Cardiac ventricle fibroblast (primary cell): Measurements from ENCODE around the gene CDKN2AIP. TPM values are rescaled to one million over a fixed set of nuclear protein-coding genes. Genes with fewer than 3 reads are reported as not detected.

Source experiments
- total RNA-seq: library from RNA; depleted of rRNA; stranded (reverse); fragments of >200 nt; gene quantifications from 2 replicates; pipeline ENCODE4 v1.2.3, GENCODE V29; 2015

CDKN2AIP gene
- 9.7 and 10.1 TPM in 2 replicates for total RNA-seq

GRCh38 chr4:183444214-183445096 is at the start of gene CDKN2AIP:
Gene CDKN2AIP (plus strand): TSS chr4:183444636. CDS start chr4:183444798, 162 bp downstream.

Other genes with a start within 250 kb of the CDKN2AIP start
- not detected in 2 replicates for gene CLDN22, start 124.4 kb upstream of the CDKN2AIP start, total RNA-seq
- gene CLDN24, start 122.2 kb upstream of the CDKN2AIP start, total RNA-seq: not detected in 2 replicates
- 15.2 and 18.7 TPM in 2 replicates for gene ING2, start 60.4 kb downstream of the CDKN2AIP start, total RNA-seq
- gene RWDD4, start 214.5 kb downstream of the CDKN2AIP start, total RNA-seq: 9.2 and 10.2 TPM in 2 replicates
- 23.2 and 26.2 TPM in 2 replicates for gene TRAPPC11, start 214.7 kb downstream of the CDKN2AIP start, total RNA-seq